GM08714 (cell line): Measurements from ENCODE around the gene TGFBRAP1.

Experiments
- H3K4me3 ChIP-seq: fragments of 200-500 bp; sonication (Bioruptor generic); 2 replicates; pipeline ENCODE4 v1.5.1; 2014; ENCODE audit warnings: mild to moderate bottlenecking, low read length, inconsistent platforms
- ZNF274 ChIP-seq: IDR thresholded peaks from 2 replicates; pipeline ENCODE4 v1.6.1; 2012; ENCODE audit warnings: mild to moderate bottlenecking, low read depth, low read length

The TGFBRAP1 gene

DNA sequence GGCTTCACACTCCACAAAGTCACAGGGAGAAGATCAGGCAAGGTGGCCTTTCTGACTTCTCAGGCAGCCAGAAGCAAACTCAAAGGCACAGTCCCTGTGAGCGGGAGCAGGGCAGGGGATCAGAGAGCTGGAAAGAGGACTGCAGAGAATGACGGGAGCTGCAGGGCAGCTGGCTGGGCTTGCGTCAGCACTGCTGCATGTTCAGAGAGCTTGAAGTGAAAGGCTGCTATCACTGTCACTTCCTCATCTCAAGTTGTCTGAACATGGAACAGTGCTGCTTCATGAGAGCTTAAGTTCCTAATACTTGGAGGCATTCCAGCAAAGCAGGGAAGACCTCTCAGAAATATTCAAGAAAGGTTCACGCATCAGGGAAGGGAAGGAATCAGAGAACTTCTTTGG is 20.4 kb downstream of the TGFBRAP1 start:
- no peak overlapping the region for H3K4me3 ChIP-seq
- no peak for TF ChIP-seq ZNF274

DNA sequence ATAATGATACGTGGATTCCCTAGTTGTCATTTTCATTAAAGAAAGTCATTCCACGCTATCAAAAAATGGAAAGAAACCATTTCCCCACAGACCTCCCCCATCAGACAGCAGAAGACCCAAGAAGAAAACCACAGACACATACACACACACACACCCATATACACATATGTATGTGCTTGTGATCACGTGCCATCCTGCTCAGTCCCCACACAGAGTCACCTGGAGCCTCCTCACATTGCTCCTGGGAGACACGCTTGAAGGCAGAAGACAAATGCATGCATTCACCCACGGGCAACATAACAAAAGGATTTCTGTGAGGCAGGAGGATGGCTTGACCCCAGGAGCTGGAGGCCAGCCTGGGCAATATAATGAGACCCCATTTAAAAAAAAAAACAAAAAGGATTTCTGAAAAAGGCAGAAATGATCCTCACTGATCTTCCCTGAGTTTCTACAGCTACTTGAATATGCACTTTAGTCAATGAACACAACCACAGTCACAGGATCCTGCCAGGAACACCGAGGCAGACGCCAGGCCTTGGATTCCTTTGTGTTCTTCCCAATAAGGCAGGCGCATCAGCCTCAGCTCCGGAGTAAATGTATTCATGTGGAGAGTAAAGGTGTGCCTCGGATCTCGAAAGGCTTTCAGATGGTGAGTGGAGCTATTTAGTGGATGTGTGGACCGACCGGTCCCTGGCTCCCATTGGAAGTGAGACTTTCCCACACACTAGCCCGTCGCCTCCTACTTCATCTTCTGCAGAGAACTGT is 21.0 kb downstream of the TGFBRAP1 start:
- H3K4me3 ChIP-seq, result no peak overlapping the region
- no peak for TF ChIP-seq ZNF274

- no peak overlapping the region for H3K4me3 ChIP-seq
- no peak for TF ChIP-seq ZNF274
These were observed 21.6 kb downstream of the TGFBRAP1 start for GRCh38 chr2:105307962-105308361.

- TF ChIP-seq ZNF274, result no peak
- H3K4me3 ChIP-seq, result no peak overlapping the region
These were observed 22.0 kb downstream of the TGFBRAP1 start for GRCh38 chr2:105307550-105307949.

- H3K4me3 ChIP-seq, result no peak overlapping the region
- no peak for TF ChIP-seq ZNF274
These were observed 22.4 kb downstream of the TGFBRAP1 start for GRCh38 chr2:105307146-105307545.

DNA sequence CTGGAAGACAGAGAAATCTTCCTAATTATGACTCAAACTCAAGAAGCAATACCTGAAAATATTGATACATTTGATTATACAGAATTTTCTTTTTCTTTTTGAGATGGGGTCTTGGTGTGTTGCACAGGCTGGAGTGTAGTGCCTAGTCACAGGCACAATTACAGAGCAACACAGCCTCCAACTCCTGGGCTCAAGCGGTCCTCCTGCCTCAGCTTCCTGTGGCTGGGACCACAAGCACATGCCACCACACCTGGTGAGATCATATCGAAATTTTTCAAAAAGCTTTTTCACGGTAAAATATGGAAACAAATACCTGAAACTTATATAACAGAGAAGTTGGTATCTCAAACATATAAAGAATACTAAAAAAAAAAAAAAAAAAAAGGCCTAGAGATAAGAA is 27.9 kb downstream of the TGFBRAP1 start:
- TF ChIP-seq ZNF274, result no peak
- no peak overlapping the region for H3K4me3 ChIP-seq

DNA sequence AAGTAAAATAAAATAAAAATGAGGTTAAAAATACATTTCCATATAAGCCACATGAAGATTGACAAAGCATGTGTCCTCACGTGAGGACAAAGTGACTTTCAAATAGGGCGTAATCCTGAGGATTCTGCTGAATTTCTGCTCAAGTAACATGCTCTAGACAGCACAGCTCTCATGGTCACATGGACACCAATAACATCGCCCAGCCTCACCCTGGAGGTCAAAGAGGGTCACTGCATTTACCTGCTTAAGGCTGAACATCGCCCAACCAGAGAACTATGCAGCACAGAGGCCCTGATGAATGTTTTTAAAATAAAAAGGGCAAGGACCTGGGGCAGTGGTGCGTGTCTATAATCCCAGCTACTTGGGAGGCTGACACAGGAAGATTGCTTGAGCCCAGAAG is 30.2 kb downstream of the TGFBRAP1 start:
- no peak for TF ChIP-seq ZNF274
- no peak overlapping the region for H3K4me3 ChIP-seq

GRCh38 chr2:105298017-105298416 is 31.5 kb downstream of the TGFBRAP1 start:
- no peak overlapping the region for H3K4me3 ChIP-seq
- TF ChIP-seq ZNF274, result no peak

GRCh38 chr2:105297216-105297615 is 32.3 kb downstream of the TGFBRAP1 start:
- H3K4me3 ChIP-seq, result no peak overlapping the region
- TF ChIP-seq ZNF274, result no peak

DNA sequence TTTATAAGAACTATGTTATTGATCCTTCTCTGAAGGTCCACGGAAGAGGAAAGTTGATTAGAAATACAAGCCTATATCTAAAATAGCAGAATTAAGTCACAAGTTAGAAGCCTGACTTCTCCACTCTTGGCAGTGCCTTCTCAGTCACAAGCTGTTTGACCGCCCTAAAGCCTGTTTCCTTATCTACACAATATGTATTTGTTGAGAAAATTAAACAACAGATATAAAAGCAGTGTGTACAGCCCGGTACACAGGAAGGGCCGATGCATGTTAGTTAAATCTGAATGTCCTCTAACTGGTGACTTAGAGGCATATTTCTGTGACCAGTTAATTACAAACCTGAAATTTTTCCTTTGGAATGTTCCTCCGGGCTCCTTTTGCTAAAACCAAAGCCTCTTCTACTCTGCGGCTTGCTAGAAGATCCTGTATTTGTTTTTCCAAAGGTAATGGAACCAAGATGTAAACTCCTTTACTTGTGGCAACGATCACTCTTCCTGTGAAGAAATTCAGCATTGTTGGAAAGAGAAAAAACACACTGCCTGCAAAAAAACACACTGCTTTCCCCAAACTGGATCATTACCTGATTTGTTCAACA is 33.4 kb downstream of the TGFBRAP1 start:
- no peak overlapping the region for H3K4me3 ChIP-seq
- TF ChIP-seq ZNF274, result no peak

- H3K4me3 ChIP-seq, result no peak overlapping the region
- no peak for TF ChIP-seq ZNF274
These were observed 34.6 kb downstream of the TGFBRAP1 start for GRCh38 chr2:105294844-105295481.

DNA sequence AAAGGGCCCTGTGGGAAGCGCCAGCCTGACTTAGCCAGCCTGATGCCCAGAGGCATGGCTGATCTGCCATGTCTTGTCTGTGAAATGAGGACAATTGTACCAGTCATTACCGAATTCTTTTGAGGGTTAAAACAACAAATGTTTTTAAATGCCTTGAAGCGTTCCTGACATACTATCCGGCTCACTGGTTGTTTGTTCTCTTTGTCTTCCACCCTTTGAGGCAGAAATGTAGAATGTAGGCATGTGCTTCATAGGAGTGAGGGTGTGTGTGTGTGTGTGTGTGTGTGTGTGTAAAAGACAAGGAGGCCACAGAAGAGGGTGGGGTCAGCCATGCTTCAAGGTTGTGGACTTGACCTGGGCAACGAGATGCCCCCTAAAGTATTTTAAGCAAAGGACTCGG is 35.5 kb downstream of the TGFBRAP1 start:
- H3K4me3 ChIP-seq, result no peak overlapping the region
- TF ChIP-seq ZNF274, result no peak

- TF ChIP-seq ZNF274, result no peak
- no peak overlapping the region for H3K4me3 ChIP-seq
These were observed 37.6 kb downstream of the TGFBRAP1 start for GRCh38 chr2:105291981-105292380.

DNA sequence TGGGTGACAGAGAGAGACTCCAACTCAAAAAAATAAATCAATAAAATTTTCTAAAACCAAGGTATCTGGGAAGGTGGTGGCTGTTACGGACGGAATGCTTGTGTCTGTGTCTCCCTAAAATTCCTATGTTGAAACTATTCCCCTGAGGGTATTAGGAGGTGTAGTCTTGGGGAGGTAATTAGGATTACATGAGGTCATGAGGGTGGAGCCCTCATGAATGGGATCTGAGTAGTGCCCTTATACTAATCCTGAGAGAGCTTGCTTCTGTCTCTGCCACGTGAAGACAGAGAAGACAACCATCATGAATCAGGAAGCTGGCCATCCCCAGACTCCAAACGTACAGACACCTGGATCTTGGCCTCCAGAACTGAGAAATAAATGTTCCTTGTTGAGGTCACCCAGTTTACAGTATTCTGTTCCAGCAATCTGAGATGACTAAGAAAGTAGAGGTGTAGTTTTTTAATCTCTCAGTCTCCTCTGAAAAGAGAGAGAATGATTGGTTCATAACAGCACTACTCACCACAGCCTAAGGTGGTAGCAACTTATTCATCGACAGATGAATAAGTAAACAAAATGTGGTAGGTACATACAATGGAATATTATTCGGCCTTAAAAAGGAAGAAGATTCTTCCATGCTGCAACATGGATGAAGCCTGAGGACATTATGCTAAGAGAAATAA is 38.4 kb downstream of the TGFBRAP1 start:
- TF ChIP-seq ZNF274, result no peak
- no peak overlapping the region for H3K4me3 ChIP-seq

DNA sequence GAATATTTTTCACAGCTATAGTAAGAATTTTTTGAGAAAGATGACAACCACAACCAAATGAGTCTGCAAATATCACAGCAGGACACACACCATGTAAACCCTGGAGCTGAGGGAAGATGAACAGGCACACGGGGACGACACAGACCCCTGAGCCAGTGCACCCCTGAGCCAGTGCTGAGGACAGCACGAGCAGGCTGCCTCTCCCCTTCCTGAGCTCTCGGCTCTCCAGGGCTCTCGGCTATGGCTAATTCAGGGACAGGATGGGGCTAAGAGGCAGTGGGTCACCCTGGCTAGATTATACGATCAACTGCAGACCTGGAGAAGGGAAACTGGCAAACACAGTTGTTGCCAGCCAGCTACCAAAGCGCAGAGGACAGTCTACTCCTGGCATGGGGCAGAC is 41.4 kb downstream of the TGFBRAP1 start:
- TF ChIP-seq ZNF274, result no peak

More for the DNA sequence above, 41.4 kb downstream of the TGFBRAP1 start:
- H3K4me3 ChIP-seq, result no peak overlapping the region
